Activated CD8-positive, alpha-beta T cell treated with anti-CD3 and anti-CD28 coated beads for 36 hours (primary cell): ENCODE data around the gene ZC3H6. TPM values are rescaled to one million over a fixed set of nuclear protein-coding genes. Genes with fewer than 3 reads are reported as not detected.
"Not testable (repeated sequence)": the region's sequence is repeated elsewhere in the genome, so short reads cannot be mapped to it uniquely, and the experiment has no call there.

Source experiments
- ATAC-seq: fragments of 200-7000 bp; cut with Tn5 transposase; one replicate; pipeline ENCODE4 v1.10.0; 2021; ENCODE audit warnings: mild to moderate bottlenecking, moderate library complexity
- CTCF ChIA-PET: fragments of 350-600 bp; sonication (Branson Sonifier 250); formaldehyde crosslinking; loops from one replicate; lab custom pipeline; 2021; ENCODE audit warnings: antibody characterized with exemption; lab: Charles Lee
- POLR2A ChIA-PET: fragments of 350-600 bp; sonication (Branson Sonifier 250); formaldehyde crosslinking; loops from one replicate; lab custom pipeline; 2021; ENCODE audit warnings: antibody characterized with exemption; lab: Charles Lee
- DNase-seq: peaks from one replicate; pipeline ENCODE4 v3.0.0-alpha.2; 2020
- H3K27ac Mint-ChIP-seq: one replicate; pipeline ENCODE4 v1.8.0; 2021; ENCODE audit warnings: mild to moderate bottlenecking, mixed read lengths
- H3K27me3 Mint-ChIP-seq: one replicate; pipeline ENCODE4 v1.8.0; 2021; ENCODE audit warnings: mixed read lengths
- H3K36me3 Mint-ChIP-seq: one replicate; pipeline ENCODE4 v1.8.0; 2021; ENCODE audit warnings: low read depth, mixed read lengths
- H3K4me1 Mint-ChIP-seq: one replicate; pipeline ENCODE4 v1.8.0; 2021; ENCODE audit warnings: low read depth, mixed read lengths
- H3K4me3 Mint-ChIP-seq: one replicate; pipeline ENCODE4 v1.8.0; 2021; ENCODE audit warnings: mild to moderate bottlenecking, moderate library complexity, mixed read lengths
- H3K9me3 Mint-ChIP-seq: one replicate; pipeline ENCODE4 v1.8.0; 2021; ENCODE audit warnings: mixed read lengths
- CTCF ChIP-seq: fragments of 200-600 bp; IDR thresholded peaks from one replicate; pipeline ENCODE4 v1.8.0; 2022; ENCODE audit warnings: antibody characterized with exemption, mild to moderate bottlenecking
- intact Hi-C: fragments of 100-400 bp; cut with micrococcal nuclease; formaldehyde crosslinking; loops from one replicate; pipeline ENCODE4 v1.10.0; 2022
- total RNA-seq, 2 experiments: library from RNA; stranded (reverse); gene quantifications; one replicate each; pipeline ENCODE4 v1.2.3, GENCODE V29; 2021

The ZC3H6 gene
- total RNA-seq, 2 experiments from 2014 or later: 16.9 to 17.6 TPM

GRCh38 chr2:112273349-112273748 is 2.0 kb upstream of the ZC3H6 start:
- H3K36me3 Mint-ChIP-seq: peaks cover 3% of the 10 kb centered on the region
- no peak for ATAC-seq
- DNase-seq: no peak
- no peaks in the 10 kb centered on the region for H3K27me3 Mint-ChIP-seq
- no peak overlapping the region for H3K27ac Mint-ChIP-seq
- peaks cover 13% of the 10 kb centered on the region for H3K4me1 Mint-ChIP-seq
- ChIA-PET CTCF (interaction anchor here (1.5 kb wide), 1 partner anchor 13 kb away, joined by 11 read pairs; no protein-coding TSS in a partner anchor), POLR2A (interaction anchor here (2.3 kb wide), 1 partner anchor 19 kb away, joined by 14 read pairs; the partner anchor contains the start of gene ZC3H8)
- TF ChIP-seq CTCF: no peak
- intact Hi-C loops: no loop called here
- H3K9me3 Mint-ChIP-seq: peaks cover 2% of the 10 kb centered on the region
- no peak overlapping the region for H3K4me3 Mint-ChIP-seq

GRCh38 chr2:112275887-112276773 is 733 bp downstream of the ZC3H6 start:
- CTCF ChIA-PET: no interaction called here
- Mint-ChIP-seq H3K4me1 (peaks cover 26% of the 10 kb centered on the region), H3K9me3 (no peaks in the 10 kb centered on the region), H3K4me3 (peak overlapping the region; percentile 88), H3K36me3 (peaks cover 3% of the 10 kb centered on the region), H3K27ac (peak overlapping the region; percentile 98), H3K27me3 (no peaks in the 10 kb centered on the region)
- TF ChIP-seq CTCF: no peak
- POLR2A ChIA-PET: no interaction called here
- DNase-seq (peak; percentile 87), ATAC-seq (peak; percentile 57)
- intact Hi-C loops: loop anchor here (5.0 kb wide), 2 partner anchors 156 to 306 kb away; partner anchors contain the start of genes CHCHD5 and RGPD8

DNA sequence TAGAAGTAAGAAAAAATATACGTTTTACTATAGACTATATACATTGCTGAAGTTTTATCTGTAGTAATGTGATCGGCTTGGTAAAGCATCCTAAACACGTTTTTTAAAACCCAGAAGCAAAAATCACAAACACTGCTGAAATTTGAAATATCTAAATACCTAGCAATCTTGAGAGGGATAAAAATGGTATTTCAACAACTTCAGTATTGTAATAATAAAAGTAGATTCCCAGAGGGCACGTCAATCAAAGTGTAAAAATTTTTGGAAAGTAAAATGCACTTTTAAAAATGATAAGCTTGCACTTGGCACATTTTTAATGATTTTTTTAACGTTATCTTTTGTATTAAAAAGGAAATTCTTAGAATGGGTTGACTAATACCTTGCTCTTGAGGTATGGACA is 1.6 kb downstream of the ZC3H6 start:
- peaks cover 31% of the 10 kb centered on the region for H3K4me1 Mint-ChIP-seq
- no peak for TF ChIP-seq CTCF
- intact Hi-C loops: loop anchor here (5.0 kb wide), 2 partner anchors 155 to 305 kb away; partner anchors contain the start of genes CHCHD5 and RGPD8
- H3K9me3 Mint-ChIP-seq: no peaks in the 10 kb centered on the region
- H3K4me3 Mint-ChIP-seq: peak overlapping the region; percentile 88
- DNase-seq (no peak), ATAC-seq (no peak)
- no peaks in the 10 kb centered on the region for H3K27me3 Mint-ChIP-seq
- peaks cover 3% of the 10 kb centered on the region for H3K36me3 Mint-ChIP-seq
- no peak overlapping the region for H3K27ac Mint-ChIP-seq
- ChIA-PET CTCF (interaction anchor here (0.6 to 1.4 kb wide), 3 partner anchors 19 to 156 kb away, joined by 3 to 7 read pairs (median 3); no protein-coding TSS in a partner anchor), POLR2A (interaction anchor here (0.8 kb wide), 1 partner anchor 20 kb away, joined by 3 read pairs; no protein-coding TSS in a partner anchor)

DNA sequence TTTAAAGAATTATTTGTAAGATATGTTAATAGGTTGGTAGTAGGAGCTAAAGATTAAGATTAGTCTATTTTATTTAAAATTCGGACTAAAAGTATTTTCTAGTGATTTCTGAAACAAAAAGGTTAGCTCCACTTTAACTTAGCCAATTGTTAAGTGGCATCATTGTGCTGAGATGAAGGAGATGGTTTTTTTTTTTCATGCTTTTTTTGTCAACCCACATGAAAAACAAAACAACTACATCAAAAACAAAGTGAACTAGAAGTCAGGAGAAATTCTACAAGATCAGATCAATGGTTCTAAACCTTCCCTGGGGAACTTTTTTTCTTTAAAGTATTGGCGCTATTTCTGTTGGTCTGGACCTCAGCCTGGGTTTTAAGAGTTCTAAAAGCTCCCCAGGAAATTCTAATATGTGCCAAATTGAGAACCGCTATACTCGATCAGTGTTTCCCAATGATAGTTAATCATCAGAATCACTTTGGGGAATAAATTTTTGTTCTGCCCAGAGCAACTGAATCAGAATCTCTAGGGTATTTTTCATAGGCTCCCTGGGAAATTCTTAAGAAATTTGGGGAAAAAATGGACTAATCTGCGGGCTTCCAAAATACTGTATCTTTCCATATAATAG is 2.3 kb downstream of the ZC3H6 start:
- CTCF ChIA-PET: interaction anchor here (0.6 to 1.4 kb wide), 4 partner anchors 20 to 156 kb away, joined by 3 to 7 read pairs (median 3); no protein-coding TSS in a partner anchor
- Mint-ChIP-seq H3K27me3 (no peaks in the 10 kb centered on the region), H3K4me1 (peaks cover 35% of the 10 kb centered on the region), H3K27ac (no peak overlapping the region), H3K9me3 (no peaks in the 10 kb centered on the region), H3K36me3 (peaks cover 3% of the 10 kb centered on the region), H3K4me3 (peak overlapping the region; percentile 43)
- no peak for DNase-seq
- ATAC-seq: no peak
- no peak for TF ChIP-seq CTCF
- POLR2A ChIA-PET: interaction anchor here (0.8 to 0.9 kb wide), 3 partner anchors 21 to 24 kb away, joined by 3 read pairs; no protein-coding TSS in a partner anchor
- intact Hi-C loops: loop anchor here (5.0 kb wide), 2 partner anchors 155 to 305 kb away; partner anchors contain the start of genes CHCHD5 and RGPD8

GRCh38 chr2:112282066-112282465 is 6.7 kb downstream of the ZC3H6 start:
- H3K27me3 Mint-ChIP-seq, POLR2A ChIA-PET, H3K36me3 Mint-ChIP-seq, ATAC-seq, H3K9me3 Mint-ChIP-seq, H3K4me3 Mint-ChIP-seq, DNase-seq, H3K27ac Mint-ChIP-seq, intact Hi-C loops, CTCF ChIA-PET: not testable (repeated sequence)
- peaks cover 30% of the 10 kb centered on the region for H3K4me1 Mint-ChIP-seq

GRCh38 chr2:112283535-112283934 is 8.1 kb downstream of the ZC3H6 start:
- ATAC-seq, H3K27me3 Mint-ChIP-seq, H3K4me3 Mint-ChIP-seq, H3K27ac Mint-ChIP-seq, H3K9me3 Mint-ChIP-seq, POLR2A ChIA-PET, intact Hi-C loops, H3K36me3 Mint-ChIP-seq, DNase-seq, CTCF ChIA-PET: not testable (repeated sequence)
- H3K4me1 Mint-ChIP-seq: peaks cover 22% of the 10 kb centered on the region
